CD4-positive, alpha-beta T cell treated with Interleukin-4 for 4 hours (primary cell): Measurements from ENCODE around the gene STK38L.

Experiments used
- DNase-seq: peaks from one replicate; pipeline ENCODE4 v3.0.0-alpha.2; 2020

Gene STK38L

GRCh38 chr12:27280412-27280811 is 36.3 kb downstream of the STK38L start:
- no peak for DNase-seq

- DNase-seq = no peak
Measured at GRCh38 chr12:27282754-27283153, 38.7 kb downstream of the STK38L start.

GRCh38 chr12:27284021-27284420 is 39.9 kb downstream of the STK38L start:
- DNase-seq = no peak

GRCh38 chr12:27284751-27285150 is 40.7 kb downstream of the STK38L start:
- DNase-seq = no peak

- DNase-seq = no peak
Measured at GRCh38 chr12:27285403-27285802, 41.3 kb downstream of the STK38L start.

GRCh38 chr12:27289414-27289813 is 45.3 kb downstream of the STK38L start:
- DNase-seq = no peak

- DNase-seq = no peak
Measured at GRCh38 chr12:27290501-27291168, 46.5 kb downstream of the STK38L start.

GRCh38 chr12:27291862-27292261 is 47.8 kb downstream of the STK38L start:
- no peak for DNase-seq

GRCh38 chr12:27292718-27293117 is 48.6 kb downstream of the STK38L start:
- DNase-seq = no peak

GRCh38 chr12:27293463-27293862 is 49.4 kb downstream of the STK38L start:
- no peak for DNase-seq

GRCh38 chr12:27296674-27297073 is 52.6 kb downstream of the STK38L start:
- DNase-seq = no peak

GRCh38 chr12:27297566-27297965 is 53.5 kb downstream of the STK38L start:
- DNase-seq = no peak

GRCh38 chr12:27299102-27299501 is 55.0 kb downstream of the STK38L start:
- DNase-seq = no peak

- DNase-seq = no peak
Measured at GRCh38 chr12:27300226-27300625, 56.1 kb downstream of the STK38L start.

GRCh38 chr12:27303139-27304111 is 59.3 kb downstream of the STK38L start:
- no peak for DNase-seq

- no peak for DNase-seq
Measured at GRCh38 chr12:27304856-27305255, 60.8 kb downstream of the STK38L start.

- peak; percentile 53 for DNase-seq
Measured at GRCh38 chr12:27305673-27306456, 61.8 kb downstream of the STK38L start.

- no peak for DNase-seq
Measured at GRCh38 chr12:27309293-27309994, 65.4 kb downstream of the STK38L start.

- no peak for DNase-seq
Measured at GRCh38 chr12:27309995-27310315, 65.9 kb downstream of the STK38L start.

- DNase-seq = no peak
Measured at GRCh38 chr12:27316947-27317346, 72.9 kb downstream of the STK38L start.

- DNase-seq = no peak
Measured at GRCh38 chr12:27319409-27319808, 75.3 kb downstream of the STK38L start.

GRCh38 chr12:27319848-27320247 is 75.8 kb downstream of the STK38L start:
- DNase-seq = no peak

GRCh38 chr12:27324530-27324929 is 80.4 kb downstream of the STK38L start:
- DNase-seq = no peak
